Keratinocyte (primary cell): Measurements from ENCODE around the gene NPTX1. TPM values are rescaled to one million over a fixed set of nuclear protein-coding genes. Genes with fewer than 3 reads are reported as not detected.

ENCODE experiments used
- DNase-seq: peaks from one replicate; pipeline ENCODE4 v3.0.0-alpha.2; 2011; ENCODE audit warnings: low read depth, missing footprints, low spot score
- FAIRE-seq: peaks from 2 replicates; lab custom pipeline; 2011; peaks lifted over from hg19 to GRCh38; lab: Jason Lieb, UNC
- H2AFZ ChIP-seq: 2 replicates; pipeline ENCODE4 v1.6.0; 2012; ENCODE audit warnings: low read length, control low read depth, inconsistent platforms; ENCODE audit not compliant: control insufficient read depth
- H3K27ac ChIP-seq: 2 replicates; pipeline ENCODE4 v1.5.1; 2011; ENCODE audit warnings: low read length; ENCODE audit not compliant: control insufficient read depth, insufficient read depth
- H3K27me3 ChIP-seq: 3 replicates; pipeline ENCODE4 v1.6.0; 2011; ENCODE audit warnings: low read length; ENCODE audit not compliant: control insufficient read depth, insufficient read depth; ENCODE audit errors: extremely low read depth
- H3K36me3 ChIP-seq, 2 experiments: 2 replicates in 1 of 2; 3 replicates in 1 of 2; pipeline ENCODE4 v1.5.1; 2011; ENCODE audit warnings: low read length in 2 of 2, mild to moderate bottlenecking in 1 of 2; ENCODE audit not compliant: control insufficient read depth in 2 of 2, insufficient read depth in 2 of 2; ENCODE audit errors: extremely low read depth in 1 of 2
- H3K4me1 ChIP-seq: 3 replicates; pipeline ENCODE4 v1.5.1; 2011; ENCODE audit warnings: low read length; ENCODE audit not compliant: control insufficient read depth, insufficient read depth; ENCODE audit errors: extremely low read depth
- H3K4me2 ChIP-seq: 3 replicates; pipeline ENCODE4 v1.6.0; 2011; ENCODE audit warnings: low read depth, low read length; ENCODE audit not compliant: control insufficient read depth, insufficient read depth; ENCODE audit errors: extremely low read depth
- H3K4me3 ChIP-seq, 3 experiments: fragments of 200-600 bp in 1 of 3; sonication (generic) in 1 of 3; 2 replicates in 2 of 3; 3 replicates in 1 of 3; pipeline ENCODE4 v1.5.1; 2011 to 2016; ENCODE audit warnings: low read length in 3 of 3, mild to moderate bottlenecking in 3 of 3, control low read depth in 2 of 3, inconsistent platforms in 1 of 3, low read depth in 1 of 3, mixed read lengths in 1 of 3, mixed run types in 1 of 3, moderate library complexity in 1 of 3; ENCODE audit not compliant: control insufficient read depth in 2 of 3, insufficient read depth in 2 of 3; ENCODE audit errors: extremely low read depth in 1 of 3
- H3K79me2 ChIP-seq: 2 replicates; pipeline ENCODE4 v1.6.0; 2012; ENCODE audit warnings: low read length; ENCODE audit not compliant: control insufficient read depth, insufficient read depth
- H3K9ac ChIP-seq: 3 replicates; pipeline ENCODE4 v1.6.0; 2011; ENCODE audit warnings: low read length; ENCODE audit not compliant: control insufficient read depth, insufficient read depth; ENCODE audit errors: extremely low read depth
- H3K9me1 ChIP-seq: 3 replicates; pipeline ENCODE4 v1.6.0; 2011; ENCODE audit warnings: low read length; ENCODE audit not compliant: control insufficient read depth, insufficient read depth; ENCODE audit errors: extremely low read depth
- H3K9me3 ChIP-seq: 2 replicates; pipeline ENCODE4 v1.5.1; 2012; ENCODE audit warnings: low read depth, low read length; ENCODE audit not compliant: control insufficient read depth
- H4K20me1 ChIP-seq: 3 replicates; pipeline ENCODE4 v1.6.0; 2011; ENCODE audit warnings: low read length; ENCODE audit not compliant: control insufficient read depth, insufficient read depth; ENCODE audit errors: extremely low read depth
- CTCF ChIP-seq, 3 experiments: IDR thresholded peaks in 1 of 3; conservative IDR thresholded peaks in 1 of 3; optimal IDR thresholded peaks in 1 of 3; 2 replicates in 2 of 3; 3 replicates in 1 of 3; pipeline versions ENCODE3 to v1.5.1; 2011; ENCODE audit warnings: low read length in 3 of 3, mild to moderate bottlenecking in 3 of 3, moderate library complexity in 2 of 3, control low read depth in 1 of 3, inconsistent platforms in 1 of 3; ENCODE audit not compliant: insufficient read depth in 2 of 3; ENCODE audit errors: extremely low read depth in 1 of 3
- EZH2 ChIP-seq: IDR thresholded peaks from one replicate; pipeline ENCODE4 v1.6.1; 2012; ENCODE audit warnings: inconsistent platforms, mild to moderate bottlenecking, low read length, moderate library complexity
- dilution Hi-C: fragments of 300-500 bp; cut with MboI; formaldehyde crosslinking; loops from one replicate; pipeline ENCODE4 v1.7.0; 2020; ENCODE audit warnings: low sequenced_read_pairs; ENCODE audit not compliant: extremely low pct_ligation_motif_present
- polyA plus RNA-seq, 5 experiments: library from polyadenylated mRNA; depleted of rRNA in 3 of 5; stranded (reverse) in 3 of 5; stranded (forward) in 1 of 5; unstranded in 1 of 5; fragments of >200 nt; gene quantifications; 1 replicate in 1 of 5; 2 replicates in 3 of 5; 3 replicates in 1 of 5; pipeline versions ENCODE4 v1.2.1 to v1.2.3, GENCODE V29; 2011 to 2012; ENCODE audit warnings: missing spikeins in 2 of 5, low read depth in 1 of 5, low replicate concordance in 1 of 5

The NPTX1 gene
- polyA plus RNA-seq, 1 donor (not counting 4 experiments of a cell fraction or from before 2014, with no cell fraction given), result 0.03 TPM

- Histone ChIP-seq H3K79me2 (no peaks in the 10 kb centered on the region), H3K9me3 (no peaks in the 10 kb centered on the region), H3K4me3 (no peak overlapping the region), H3K27me3 (no peaks in the 10 kb centered on the region), H3K9ac (no peak overlapping the region), H3K36me3 (no peaks in the 10 kb centered on the region), H3K4me2 (no peak overlapping the region), H2AFZ (no peak overlapping the region), H3K4me1 (peaks cover 4% of the 10 kb centered on the region), H4K20me1 (no peaks in the 10 kb centered on the region), H3K9me1 (no peaks in the 10 kb centered on the region), H3K27ac (no peak overlapping the region)
- dilution Hi-C loops, result no loop called here
- no peak for FAIRE-seq
- TF ChIP-seq EZH2 (no peak), CTCF (optimal IDR thresholded peaks at IDR 0.05 in 1 of 3, IDR thresholded peaks at IDR 0.05 in 1 of 3, conservative IDR thresholded peaks at IDR 0.05 in 1 of 3; ENCODE audit: extremely low read depth in 1 of 3, insufficient read depth in 2 of 3, low read length in 3 of 3) (no peak)
- no peak for DNase-seq
Observed at GRCh38 chr17:80443498-80443897, 32.9 kb downstream of the NPTX1 start.

- Histone ChIP-seq H3K9ac (no peak overlapping the region), H3K9me1 (no peaks in the 10 kb centered on the region), H3K27me3 (no peaks in the 10 kb centered on the region), H3K4me3 (no peak overlapping the region), H3K4me2 (no peak overlapping the region), H3K4me1 (peaks cover under 1% of the 10 kb centered on the region), H3K36me3 (no peaks in the 10 kb centered on the region), H4K20me1 (no peaks in the 10 kb centered on the region), H2AFZ (no peak overlapping the region), H3K79me2 (no peaks in the 10 kb centered on the region), H3K9me3 (no peaks in the 10 kb centered on the region), H3K27ac (no peak overlapping the region)
- no peak for TF ChIP-seq EZH2
- TF ChIP-seq CTCF (optimal IDR thresholded peaks at IDR 0.05 in 1 of 3, IDR thresholded peaks at IDR 0.05 in 1 of 3, conservative IDR thresholded peaks at IDR 0.05 in 1 of 3; ENCODE audit: extremely low read depth in 1 of 3, insufficient read depth in 2 of 3, low read length in 3 of 3), result no peak
- FAIRE-seq (no peak), DNase-seq (no peak)
- dilution Hi-C loops, result no loop called here
Observed at GRCh38 chr17:80442764-80443163, 33.6 kb downstream of the NPTX1 start.
